SU-DHL-6 (cell line): ENCODE results near the gene STARD3NL.

Source experiments
- CTCF ChIP-seq: fragments of 200-600 bp; sonication (generic); IDR thresholded peaks from one replicate; pipeline ENCODE4 v1.5.1; 2017; ENCODE audit warnings: antibody characterized with exemption, mild to moderate bottlenecking, low read length, moderate library complexity; ENCODE audit not compliant: insufficient read depth, poor library complexity, severe bottlenecking
- EZH2phosphoT487 ChIP-seq: fragments of 200-600 bp; sonication (generic), shearing (Covaris generic); conservative IDR thresholded peaks from 2 replicates; pipeline ENCODE4 v1.6.1; 2018; ENCODE audit warnings: mild to moderate bottlenecking, antibody characterized with exemption, low read length, moderate library complexity, mixed read lengths

GRCh38 chr7:38199154-38199553 lies 21.1 kb downstream of the STARD3NL start:
- TF ChIP-seq CTCF = no peak
- TF ChIP-seq EZH2phosphoT487 = no peak
